Fibroblast of mammary gland (primary cell): ENCODE measurements around the gene NHERF1.

ENCODE experiments used
- DNase-seq: peaks from one replicate; pipeline ENCODE4 v3.0.0-alpha.2; 2010; ENCODE audit warnings: low read depth
- H3K4me3 ChIP-seq: 2 replicates; pipeline ENCODE4 v1.5.1; 2011; ENCODE audit warnings: low read depth, mild to moderate bottlenecking, low read length, moderate library complexity; ENCODE audit not compliant: control insufficient read depth
- TF ChIP-seq, protein P1 (sequence below): conservative IDR thresholded peaks from 2 replicates; pipeline ENCODE4 v1.5.1; 2011; ENCODE audit warnings: low read depth, low read length, inconsistent platforms; ENCODE audit not compliant: control insufficient read depth, insufficient read depth

The NHERF1 gene

DNA sequence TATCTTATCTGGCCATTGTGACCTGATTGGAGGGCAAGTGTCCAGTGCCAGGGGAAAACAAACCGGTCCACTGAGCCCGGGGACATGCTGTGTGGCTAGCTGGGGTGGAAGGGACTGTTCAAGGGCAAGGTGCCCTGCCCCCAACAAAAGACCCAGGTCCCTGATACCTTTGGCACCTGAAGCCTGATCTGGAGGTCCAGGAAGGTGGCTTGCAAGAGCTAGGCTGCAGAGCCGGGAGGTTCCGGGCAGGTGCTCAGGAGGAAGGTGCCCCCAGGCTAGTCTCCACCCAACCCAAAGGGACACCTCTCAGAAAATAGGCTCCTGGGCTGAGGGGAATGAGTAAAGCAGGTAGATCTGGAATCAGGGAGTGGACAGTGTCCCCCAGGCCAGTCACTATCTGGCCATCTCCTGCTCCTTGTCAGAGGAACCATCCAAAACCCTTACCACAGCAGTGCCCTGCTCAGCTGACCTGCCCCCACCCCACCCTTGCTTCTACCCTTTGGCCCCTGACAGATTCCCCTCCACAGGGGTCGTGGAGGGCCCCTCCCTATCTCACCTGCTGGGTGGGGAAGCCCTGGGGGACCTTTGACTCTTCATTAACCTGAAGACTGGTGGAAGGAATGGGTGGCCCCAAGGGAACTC is 21.5 kb downstream of the NHERF1 start:
- TF ChIP-seq, protein P1, sequence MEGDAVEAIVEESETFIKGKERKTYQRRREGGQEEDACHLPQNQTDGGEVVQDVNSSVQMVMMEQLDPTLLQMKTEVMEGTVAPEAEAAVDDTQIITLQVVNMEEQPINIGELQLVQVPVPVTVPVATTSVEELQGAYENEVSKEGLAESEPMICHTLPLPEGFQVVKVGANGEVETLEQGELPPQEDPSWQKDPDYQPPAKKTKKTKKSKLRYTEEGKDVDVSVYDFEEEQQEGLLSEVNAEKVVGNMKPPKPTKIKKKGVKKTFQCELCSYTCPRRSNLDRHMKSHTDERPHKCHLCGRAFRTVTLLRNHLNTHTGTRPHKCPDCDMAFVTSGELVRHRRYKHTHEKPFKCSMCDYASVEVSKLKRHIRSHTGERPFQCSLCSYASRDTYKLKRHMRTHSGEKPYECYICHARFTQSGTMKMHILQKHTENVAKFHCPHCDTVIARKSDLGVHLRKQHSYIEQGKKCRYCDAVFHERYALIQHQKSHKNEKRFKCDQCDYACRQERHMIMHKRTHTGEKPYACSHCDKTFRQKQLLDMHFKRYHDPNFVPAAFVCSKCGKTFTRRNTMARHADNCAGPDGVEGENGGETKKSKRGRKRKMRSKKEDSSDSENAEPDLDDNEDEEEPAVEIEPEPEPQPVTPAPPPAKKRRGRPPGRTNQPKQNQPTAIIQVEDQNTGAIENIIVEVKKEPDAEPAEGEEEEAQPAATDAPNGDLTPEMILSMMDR, result no peak
- H3K4me3 ChIP-seq, result no peak overlapping the region
- no peak for DNase-seq

DNA sequence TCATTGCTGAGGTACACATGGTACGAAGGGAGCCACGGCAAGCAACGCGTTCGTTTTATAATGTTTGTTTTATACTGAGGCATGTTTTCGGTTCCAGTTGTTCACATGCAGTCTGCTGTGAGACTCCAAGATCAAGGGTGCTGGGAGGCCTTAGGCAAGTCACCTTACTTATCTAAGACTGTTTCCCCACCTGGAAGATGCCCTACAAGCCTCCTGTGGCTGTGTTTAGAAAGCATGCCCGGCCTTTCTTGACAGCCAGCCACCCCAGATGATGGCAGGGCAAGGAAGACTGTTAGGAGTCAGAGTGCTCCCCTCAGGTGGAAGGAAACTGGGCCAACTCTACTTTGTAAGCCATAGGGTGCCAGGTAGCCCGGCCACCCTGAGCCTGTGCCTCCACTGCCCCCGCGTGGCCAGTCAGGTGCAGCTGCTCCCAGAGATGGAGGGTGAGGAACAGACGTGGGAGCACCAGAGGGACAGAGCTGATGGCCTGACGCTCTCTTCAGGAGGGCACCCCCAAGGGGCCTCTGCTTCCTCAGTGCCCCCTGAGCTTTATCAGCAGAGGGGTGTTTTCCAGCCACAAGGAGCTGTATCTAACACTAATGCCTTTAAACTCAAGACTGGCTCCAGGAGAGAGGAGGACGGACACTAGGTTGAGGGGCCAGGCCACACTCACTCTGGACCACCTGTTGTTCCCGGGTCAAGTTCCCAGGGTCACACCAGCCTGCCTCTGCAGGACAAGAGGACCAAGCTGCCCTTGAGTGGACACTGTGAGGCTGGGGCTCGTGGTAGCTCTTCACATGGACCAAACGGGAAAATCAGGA is 22.3 kb downstream of the NHERF1 start:
- peak; percentile 28 for DNase-seq
- TF ChIP-seq, protein P1, result peak; percentile 57
- H3K4me3 ChIP-seq, result no peak overlapping the region

- no peak overlapping the region for H3K4me3 ChIP-seq
- no peak for DNase-seq
- TF ChIP-seq, protein P1, result no peak
Observed at GRCh38 chr17:74771319-74771914, 23.0 kb downstream of the NHERF1 start.

- DNase-seq, result no peak
- H3K4me3 ChIP-seq, result no peak overlapping the region
- TF ChIP-seq, protein P1, result no peak
Observed at GRCh38 chr17:74772053-74772452, 23.6 kb downstream of the NHERF1 start.

DNA sequence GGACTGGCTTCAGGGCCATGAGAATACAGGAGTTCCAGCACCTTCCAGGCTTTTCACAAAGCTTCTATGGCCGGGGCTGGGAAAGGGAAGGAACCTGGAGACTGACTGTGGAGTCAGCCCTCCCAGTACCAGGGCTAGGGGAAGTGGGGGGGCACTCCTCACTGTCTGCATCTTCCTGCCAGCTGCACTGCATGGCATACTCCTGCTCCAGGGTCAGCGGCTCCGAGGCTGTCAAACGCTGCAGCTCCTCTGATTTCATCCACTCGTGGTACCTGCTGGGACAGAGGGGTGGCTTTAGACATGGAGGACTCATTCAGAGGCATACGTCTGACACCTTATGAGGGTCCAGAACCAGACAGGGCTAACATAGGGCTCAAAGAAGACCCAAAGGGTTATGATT is 25.0 kb downstream of the NHERF1 start:
- TF ChIP-seq, protein P1, result no peak

GRCh38 chr17:74773871-74774286 is 25.5 kb downstream of the NHERF1 start:
- DNase-seq, result peak; percentile 36
- no peak overlapping the region for H3K4me3 ChIP-seq
- TF ChIP-seq, protein P1, result no peak

More for the DNA sequence above, 25.0 kb downstream of the NHERF1 start:
- no peak for DNase-seq
- no peak overlapping the region for H3K4me3 ChIP-seq
